ENCODE data around the gene IRF5.
"Not testable (repeated sequence)": the region's sequence is repeated elsewhere in the genome, so short reads cannot be mapped to it uniquely, and the experiment has no call there.

Gene IRF5

DNA sequence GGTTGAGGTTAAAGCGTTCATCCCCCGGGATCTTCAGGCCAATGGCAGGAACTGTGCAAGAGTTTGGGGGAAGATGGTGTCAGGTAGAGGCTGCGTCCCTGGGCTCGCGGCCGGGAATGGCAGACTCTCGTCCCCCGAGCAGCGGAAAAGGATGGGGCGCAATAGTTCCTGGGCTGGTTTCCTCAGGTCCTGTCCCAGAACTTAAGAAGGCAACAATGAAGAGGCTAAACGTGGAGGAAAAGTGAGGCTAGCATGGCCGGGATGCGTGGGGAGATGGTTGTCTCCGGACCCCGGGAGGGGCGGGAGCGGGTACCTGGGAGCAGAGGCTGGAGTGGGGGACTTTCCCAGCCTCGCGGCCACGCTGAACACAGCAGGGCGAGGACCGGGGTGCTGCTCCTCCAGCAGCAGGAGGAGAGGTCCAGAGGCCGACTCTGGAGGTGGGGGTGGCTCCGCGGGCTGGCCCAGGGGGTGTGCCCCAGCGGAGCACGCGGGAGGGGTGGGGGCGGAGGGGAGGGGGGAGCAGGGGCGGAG lies 882 bp downstream of the IRF5 start:
- TF ChIP-seq, protein P1, sequence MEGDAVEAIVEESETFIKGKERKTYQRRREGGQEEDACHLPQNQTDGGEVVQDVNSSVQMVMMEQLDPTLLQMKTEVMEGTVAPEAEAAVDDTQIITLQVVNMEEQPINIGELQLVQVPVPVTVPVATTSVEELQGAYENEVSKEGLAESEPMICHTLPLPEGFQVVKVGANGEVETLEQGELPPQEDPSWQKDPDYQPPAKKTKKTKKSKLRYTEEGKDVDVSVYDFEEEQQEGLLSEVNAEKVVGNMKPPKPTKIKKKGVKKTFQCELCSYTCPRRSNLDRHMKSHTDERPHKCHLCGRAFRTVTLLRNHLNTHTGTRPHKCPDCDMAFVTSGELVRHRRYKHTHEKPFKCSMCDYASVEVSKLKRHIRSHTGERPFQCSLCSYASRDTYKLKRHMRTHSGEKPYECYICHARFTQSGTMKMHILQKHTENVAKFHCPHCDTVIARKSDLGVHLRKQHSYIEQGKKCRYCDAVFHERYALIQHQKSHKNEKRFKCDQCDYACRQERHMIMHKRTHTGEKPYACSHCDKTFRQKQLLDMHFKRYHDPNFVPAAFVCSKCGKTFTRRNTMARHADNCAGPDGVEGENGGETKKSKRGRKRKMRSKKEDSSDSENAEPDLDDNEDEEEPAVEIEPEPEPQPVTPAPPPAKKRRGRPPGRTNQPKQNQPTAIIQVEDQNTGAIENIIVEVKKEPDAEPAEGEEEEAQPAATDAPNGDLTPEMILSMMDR (IDR thresholded peaks at IDR 0.05; ENCODE audit: borderline replicate concordance, insufficient read depth, low read depth, low read length): no peak
- H3K4me3 ChIP-seq (ENCODE audit: low read depth, low read length): peak overlapping the region; percentile 74

DNA sequence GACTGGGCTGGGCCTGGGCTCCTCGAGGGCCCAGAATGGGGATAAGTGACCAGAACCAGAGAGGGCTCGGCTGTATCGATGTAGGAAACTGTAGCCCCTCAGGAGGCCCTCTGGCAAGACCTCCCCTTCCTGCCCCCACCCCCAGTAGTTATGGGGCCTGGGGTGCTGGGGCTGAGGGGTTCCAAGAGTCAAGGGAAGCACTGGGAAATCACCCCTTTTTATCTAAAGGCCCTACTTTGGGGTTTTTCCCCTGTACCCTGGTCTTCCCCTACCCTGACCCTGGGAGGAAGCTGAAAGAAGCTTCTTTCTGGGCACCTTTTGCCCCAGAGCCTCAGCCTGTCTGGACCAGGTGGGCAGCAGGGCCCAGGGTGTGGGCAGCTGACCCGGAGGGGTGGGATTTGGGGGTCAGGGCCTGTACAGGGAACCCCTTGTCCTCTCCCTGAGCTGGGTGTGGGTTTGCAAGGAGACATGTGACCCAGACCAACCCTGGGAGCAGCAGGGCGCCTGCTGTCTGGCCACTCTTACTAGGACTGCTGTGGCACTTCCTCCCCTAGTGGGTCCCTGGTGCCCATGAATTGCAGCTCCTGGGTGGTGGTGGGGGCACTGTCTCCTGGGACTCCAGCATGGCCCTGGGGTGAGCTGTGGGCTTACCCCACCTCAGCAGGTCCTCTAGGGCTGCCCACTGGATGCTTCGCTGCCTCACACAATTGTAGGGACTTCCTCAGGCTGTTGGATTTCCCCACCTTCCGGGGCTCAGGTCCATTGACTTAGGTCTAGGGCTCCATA lies 1.5 kb downstream of the IRF5 start:
- TF ChIP-seq, protein P1 (IDR thresholded peaks at IDR 0.05; ENCODE audit: borderline replicate concordance, insufficient read depth, low read depth, low read length): no peak
- H3K4me3 ChIP-seq (ENCODE audit: low read depth, low read length): peak overlapping the region; percentile 74

DNA sequence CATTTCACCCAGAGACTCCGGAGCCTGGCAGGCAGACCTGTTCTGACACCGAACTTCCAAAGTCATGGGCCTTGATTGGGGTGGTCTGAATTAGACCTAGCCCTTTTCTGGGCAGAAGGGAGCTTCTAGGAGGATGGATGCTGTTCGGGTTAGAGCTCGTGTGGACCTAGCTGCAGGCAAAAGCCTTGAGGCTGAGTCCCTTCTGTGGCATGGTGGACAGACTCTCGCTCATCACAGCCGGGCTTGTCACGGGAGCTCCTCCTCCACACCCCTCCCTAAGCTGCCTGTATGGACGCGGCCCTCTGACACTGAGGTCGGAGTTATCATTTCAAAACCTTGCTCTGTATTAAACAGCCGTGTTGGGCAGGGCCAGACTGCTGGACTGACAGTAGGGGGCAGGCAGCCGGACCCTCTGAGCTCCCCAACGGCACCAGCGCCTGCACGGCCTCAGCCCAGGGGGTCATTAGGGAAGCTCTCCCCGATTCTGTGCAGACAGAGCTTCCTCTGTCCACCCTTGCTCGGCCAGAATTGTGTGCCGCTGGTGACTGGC lies 2.2 kb downstream of the IRF5 start:
- TF ChIP-seq, protein P1 (IDR thresholded peaks at IDR 0.05; ENCODE audit: borderline replicate concordance, insufficient read depth, low read depth, low read length): 0 out of 2 replicates have a peak, but pooled peaks have one; percentile 30
- peak overlapping the region; percentile 74 for H3K4me3 ChIP-seq (ENCODE audit: low read depth, low read length)

DNA sequence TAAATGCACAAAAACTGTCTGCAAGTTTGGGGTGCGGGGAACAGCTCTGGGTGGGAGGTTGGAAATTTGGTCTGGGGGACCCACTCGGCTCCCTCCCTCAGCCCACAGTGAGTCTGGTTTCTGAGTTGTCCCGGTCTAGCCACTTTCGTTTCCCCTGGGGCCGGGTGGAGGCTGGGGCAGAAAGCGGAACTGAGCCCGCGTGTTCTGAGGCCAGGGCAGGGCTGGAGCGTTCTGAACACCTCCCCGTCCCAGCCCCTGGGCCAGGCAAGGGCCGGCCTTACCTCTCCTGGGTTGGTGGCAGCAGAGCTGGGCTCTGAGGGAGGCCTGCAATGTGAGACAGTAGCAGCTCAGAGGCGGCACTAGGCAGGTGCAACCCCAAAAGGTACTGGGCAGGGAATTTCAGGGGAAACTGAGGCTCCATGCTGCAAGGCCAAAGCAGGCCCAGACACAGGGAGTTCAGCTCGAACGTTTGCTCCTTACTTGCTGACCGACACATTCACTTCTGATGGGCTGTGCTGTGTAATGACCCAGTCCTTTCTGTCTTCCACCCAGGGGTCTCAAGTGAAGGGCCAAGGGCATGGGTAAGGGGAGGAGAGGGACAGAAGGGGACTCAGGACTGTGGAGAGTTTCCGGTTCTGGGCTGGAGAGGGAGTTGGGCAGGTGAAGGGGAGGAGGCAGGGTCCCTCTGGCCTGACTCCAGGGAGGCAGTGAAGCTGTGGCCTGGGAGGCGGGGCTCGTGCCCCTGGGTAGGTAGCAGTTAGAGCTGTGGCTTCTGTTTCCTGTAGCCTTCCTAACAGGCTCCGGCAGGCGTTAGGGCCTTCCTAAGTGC lies 3.0 kb downstream of the IRF5 start:
- peak overlapping the region; percentile 74 for H3K4me3 ChIP-seq (ENCODE audit: low read depth, low read length)

DNA sequence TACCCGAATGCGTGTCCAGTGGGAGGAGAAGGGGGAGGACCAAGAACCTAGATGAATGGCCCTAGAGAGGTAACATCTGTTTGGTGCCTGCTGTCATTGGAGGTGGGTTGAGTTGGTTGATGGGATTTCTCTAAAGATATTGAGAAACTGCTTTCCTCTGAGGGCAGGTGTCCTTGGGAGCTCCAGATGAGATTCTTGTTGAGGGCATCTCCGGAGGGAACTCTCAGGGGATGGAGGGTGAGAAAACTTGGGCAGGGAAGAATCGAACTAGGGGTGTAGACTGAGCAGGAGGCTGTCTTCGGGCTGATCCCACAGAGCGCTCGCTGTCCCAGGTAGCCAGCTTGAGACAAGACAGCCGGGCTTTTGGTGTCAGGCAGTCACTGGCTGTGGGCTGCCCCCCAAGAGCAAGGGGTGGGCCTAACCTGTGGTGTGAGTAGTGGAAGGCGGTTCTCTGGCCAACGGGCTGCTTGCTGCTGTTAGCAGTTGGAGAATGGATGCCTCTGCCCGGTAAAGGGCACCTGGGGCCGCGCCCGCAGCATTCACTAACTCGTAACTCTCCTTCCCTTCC lies 3.7 kb downstream of the IRF5 start:
- TF ChIP-seq, protein P1 (IDR thresholded peaks at IDR 0.05; ENCODE audit: borderline replicate concordance, insufficient read depth, low read depth, low read length): no peak
- H3K4me3 ChIP-seq (ENCODE audit: low read depth, low read length): peak overlapping the region; percentile 74

More for the DNA sequence above, 3.0 kb downstream of the IRF5 start:
- TF ChIP-seq, protein P1 (IDR thresholded peaks at IDR 0.05; ENCODE audit: borderline replicate concordance, insufficient read depth, low read depth, low read length): no peak

DNA sequence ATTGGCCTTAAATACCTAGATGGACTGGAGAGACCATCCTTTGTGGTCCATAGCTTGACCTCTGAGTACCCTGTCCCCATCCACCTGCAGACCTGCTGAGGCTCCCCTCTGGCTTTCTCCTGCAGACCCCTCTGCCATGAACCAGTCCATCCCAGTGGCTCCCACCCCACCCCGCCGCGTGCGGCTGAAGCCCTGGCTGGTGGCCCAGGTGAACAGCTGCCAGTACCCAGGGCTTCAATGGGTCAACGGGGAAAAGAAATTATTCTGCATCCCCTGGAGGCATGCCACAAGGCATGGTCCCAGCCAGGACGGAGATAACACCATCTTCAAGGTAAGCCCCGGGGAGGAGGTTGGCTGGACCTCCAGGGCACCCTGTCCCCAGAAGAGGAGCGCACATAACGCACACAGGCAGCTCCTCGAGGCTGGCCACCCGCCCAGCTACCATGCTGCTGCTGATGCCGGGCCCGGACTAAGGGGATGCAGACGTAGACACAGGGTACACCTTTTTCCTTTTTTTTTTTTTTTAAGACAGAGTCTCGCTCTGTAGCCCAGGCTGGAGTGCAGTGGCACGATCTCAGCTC lies 4.3 kb downstream of the IRF5 start:
- TF ChIP-seq, protein P1 (IDR thresholded peaks at IDR 0.05; ENCODE audit: borderline replicate concordance, insufficient read depth, low read depth, low read length): no peak
- peak overlapping the region; percentile 74 for H3K4me3 ChIP-seq (ENCODE audit: low read depth, low read length)

DNA sequence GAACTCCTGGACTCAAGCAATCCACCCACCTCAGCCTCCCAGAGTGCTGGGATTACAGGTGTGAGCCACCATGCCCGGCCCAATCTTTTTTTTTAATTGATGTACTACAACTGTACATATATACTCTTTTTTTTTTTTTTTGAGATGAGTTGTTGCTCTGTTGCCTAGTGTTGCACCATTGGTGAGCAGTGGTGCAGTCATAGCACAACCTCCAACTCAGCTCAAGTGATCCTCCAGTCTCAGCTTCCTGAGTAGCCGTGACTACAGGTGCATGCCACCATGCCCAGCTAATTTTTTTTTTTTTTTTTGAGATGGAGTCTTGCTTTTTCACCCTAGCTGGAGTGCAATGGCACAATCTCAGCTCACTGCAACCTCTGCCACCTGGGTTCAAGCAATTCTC lies 5.5 kb downstream of the IRF5 start:
- H3K4me3 ChIP-seq (ENCODE audit: low read depth, low read length): not testable (repeated sequence)
